Measurements from ENCODE around the gene MMUT. TPM values are rescaled to one million over a fixed set of nuclear protein-coding genes. Genes with fewer than 3 reads are reported as not detected.

The MMUT gene
- total and polyA plus RNA-seq, 3 donors from 2014 or later: 17.3 to 26.8 (median 22.6) TPM

DNA sequence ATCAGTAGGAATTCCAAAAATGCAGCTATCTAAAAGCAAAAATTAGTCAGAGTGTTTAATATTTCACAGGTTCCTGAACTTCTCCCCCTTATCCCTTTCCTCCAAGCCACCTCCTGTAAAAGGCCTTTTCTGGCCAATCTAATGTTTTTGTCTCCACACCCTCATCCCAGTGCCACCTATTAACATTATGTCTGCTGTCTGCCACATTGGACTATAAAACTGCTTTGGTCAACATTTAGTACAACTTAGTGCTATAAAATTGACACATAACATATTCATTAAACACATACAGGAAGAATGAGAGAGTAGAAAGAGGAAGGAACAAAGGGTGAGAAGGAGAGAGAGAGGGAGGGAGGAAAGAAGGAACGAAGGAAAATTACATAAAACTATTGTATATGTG is 47.7 kb downstream of the MMUT start:
- no peak overlapping the region for H3K4me3 ChIP-seq
- TF ChIP-seq, protein P1, sequence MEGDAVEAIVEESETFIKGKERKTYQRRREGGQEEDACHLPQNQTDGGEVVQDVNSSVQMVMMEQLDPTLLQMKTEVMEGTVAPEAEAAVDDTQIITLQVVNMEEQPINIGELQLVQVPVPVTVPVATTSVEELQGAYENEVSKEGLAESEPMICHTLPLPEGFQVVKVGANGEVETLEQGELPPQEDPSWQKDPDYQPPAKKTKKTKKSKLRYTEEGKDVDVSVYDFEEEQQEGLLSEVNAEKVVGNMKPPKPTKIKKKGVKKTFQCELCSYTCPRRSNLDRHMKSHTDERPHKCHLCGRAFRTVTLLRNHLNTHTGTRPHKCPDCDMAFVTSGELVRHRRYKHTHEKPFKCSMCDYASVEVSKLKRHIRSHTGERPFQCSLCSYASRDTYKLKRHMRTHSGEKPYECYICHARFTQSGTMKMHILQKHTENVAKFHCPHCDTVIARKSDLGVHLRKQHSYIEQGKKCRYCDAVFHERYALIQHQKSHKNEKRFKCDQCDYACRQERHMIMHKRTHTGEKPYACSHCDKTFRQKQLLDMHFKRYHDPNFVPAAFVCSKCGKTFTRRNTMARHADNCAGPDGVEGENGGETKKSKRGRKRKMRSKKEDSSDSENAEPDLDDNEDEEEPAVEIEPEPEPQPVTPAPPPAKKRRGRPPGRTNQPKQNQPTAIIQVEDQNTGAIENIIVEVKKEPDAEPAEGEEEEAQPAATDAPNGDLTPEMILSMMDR (IDR thresholded peaks at IDR 0.05): no peak
- no peak for TF ChIP-seq POLR2A (IDR thresholded peaks at IDR 0.05)
- WGBS, 2 donors: 72 to 77% methylated on average over 1 of the region's 1 CpG
- intact Hi-C loops (cut with DNase I; ENCODE audit: low total_unique reads): loop anchor here (10.0 kb wide), 1 partner anchor 1621 kb away; no protein-coding TSS in a partner anchor
- H3K9me3 ChIP-seq: no peaks in the 10 kb centered on the region
- no peaks in the 10 kb centered on the region for H3K27me3 ChIP-seq
- H3K27ac ChIP-seq: no peak overlapping the region
- DNase-seq: no peak
- H3K4me1 ChIP-seq: no peaks in the 10 kb centered on the region
- H3K36me3 ChIP-seq (ENCODE audit: low read depth, missing control alignments): no peaks in the 10 kb centered on the region

DNA sequence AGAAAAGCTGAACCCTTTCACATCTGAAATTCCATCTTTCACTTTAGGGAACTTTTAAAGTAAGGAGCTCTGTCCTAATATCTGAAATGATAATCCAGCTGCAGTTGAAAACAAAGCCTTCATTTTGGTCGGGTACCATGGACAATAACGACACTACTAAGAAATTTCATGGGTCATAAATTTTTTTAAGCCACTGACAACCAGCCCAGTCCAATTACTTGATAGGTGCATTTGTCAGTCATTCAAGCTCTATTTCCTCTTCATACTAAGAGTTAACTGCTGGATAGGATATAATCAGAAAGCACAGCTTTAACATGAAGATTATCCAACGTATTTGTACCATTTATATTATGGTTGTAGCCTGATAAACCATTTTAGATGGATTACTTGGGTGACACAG is 52.5 kb downstream of the MMUT start:
- 58 to 59% methylated on average over 3 of the region's 3 CpGs for WGBS, 2 donors
- Histone ChIP-seq H3K27me3 (no peaks in the 10 kb centered on the region), H3K4me1 (no peaks in the 10 kb centered on the region), H3K27ac (no peak overlapping the region), H3K4me3 (no peak overlapping the region), H3K36me3 (ENCODE audit: low read depth, missing control alignments) (no peaks in the 10 kb centered on the region), H3K9me3 (no peaks in the 10 kb centered on the region)
- no peak for TF ChIP-seq POLR2A (IDR thresholded peaks at IDR 0.05)
- TF ChIP-seq, protein P1 (IDR thresholded peaks at IDR 0.05): no peak
- no peak for DNase-seq
- intact Hi-C loops (cut with DNase I; ENCODE audit: low total_unique reads): loop anchor here (10.0 kb wide), 1 partner anchor 1616 kb away; no protein-coding TSS in a partner anchor

- intact Hi-C loops (cut with DNase I; ENCODE audit: low total_unique reads): loop anchor here (10.0 kb wide), 1 partner anchor 1615 kb away; no protein-coding TSS in a partner anchor
- Histone ChIP-seq H3K9me3 (no peaks in the 10 kb centered on the region), H3K36me3 (ENCODE audit: low read depth, missing control alignments) (no peaks in the 10 kb centered on the region), H3K27me3 (no peaks in the 10 kb centered on the region), H3K4me1 (no peaks in the 10 kb centered on the region), H3K27ac (no peak overlapping the region), H3K4me3 (no peak overlapping the region)
- WGBS, 2 donors: 13 to 21% methylated on average over 9 of the region's 9 CpGs
- peak; percentile 88 for DNase-seq
- TF ChIP-seq POLR2A (IDR thresholded peaks at IDR 0.05): no peak
- TF ChIP-seq, protein P1 (IDR thresholded peaks at IDR 0.05): peak; percentile 60 to 88 (median 84)
Observed at GRCh38 chr6:49409951-49410542, 53.0 kb downstream of the MMUT start.

GRCh38 chr6:49406250-49406970 is 56.6 kb downstream of the MMUT start:
- intact Hi-C loops (cut with DNase I; ENCODE audit: low total_unique reads): no loop called here
- Histone ChIP-seq H3K4me3 (no peak overlapping the region), H3K9me3 (no peaks in the 10 kb centered on the region), H3K27ac (no peak overlapping the region), H3K4me1 (no peaks in the 10 kb centered on the region), H3K36me3 (ENCODE audit: low read depth, missing control alignments) (no peaks in the 10 kb centered on the region), H3K27me3 (no peaks in the 10 kb centered on the region)
- no peak for DNase-seq
- TF ChIP-seq, protein P1 (IDR thresholded peaks at IDR 0.05): no peak
- TF ChIP-seq POLR2A (IDR thresholded peaks at IDR 0.05): no peak
- 87 to 90% methylated on average over 5 of the region's 5 CpGs for WGBS, 2 donors

All from testis (tissue), 3 donors.